Naive thymus-derived CD4-positive, alpha-beta T cell (primary cell): ENCODE measurements around the gene PITPNM2. TPM values are rescaled to one million over a fixed set of nuclear protein-coding genes. Genes with fewer than 3 reads are reported as not detected.
A peak's percentile ranks its signal among the peaks of the same experiment; 100 is the strongest.

ENCODE experiments used
- ATAC-seq: fragments of 150-1000 bp; cut with Tn5 transposase; 2 replicates; pipeline ENCODE4 v1.10.0; 2021; ENCODE audit warnings: mild to moderate bottlenecking, moderate library complexity
- CTCF ChIA-PET: fragments of 350-600 bp; sonication (Branson Sonifier 250); formaldehyde crosslinking; loops from one replicate; lab custom pipeline; 2021; ENCODE audit warnings: antibody characterized with exemption; lab: Charles Lee
- POLR2A ChIA-PET: fragments of 350-600 bp; sonication (Branson Sonifier 250); formaldehyde crosslinking; loops from one replicate; lab custom pipeline; 2021; ENCODE audit warnings: antibody characterized with exemption, inconsistent platforms; lab: Charles Lee
- DNase-seq, 9 donors: peaks; one replicate each; pipeline versions ENCODE4 v3.0.0 to v3.0.0-alpha.2; 2020 to 2022; ENCODE audit warnings: mixed read lengths in 1 of 9
- H3K27ac ChIP-seq: one replicate; pipeline ENCODE4 v1.7.0; 2013; ENCODE audit warnings: mild to moderate bottlenecking, low read depth, low read length, moderate library complexity
- H3K27me3 ChIP-seq, 2 donors: one replicate each; pipeline ENCODE4 v1.7.0; 2013; ENCODE audit warnings: low read length in 2 of 2, mild to moderate bottlenecking in 2 of 2, moderate library complexity in 2 of 2; ENCODE audit not compliant: control insufficient read depth in 2 of 2, insufficient read depth in 2 of 2
- H3K36me3 ChIP-seq, 3 experiments: 1 replicate in 2 of 3; 2 replicates in 1 of 3; pipeline ENCODE4 v1.7.0; 2013; ENCODE audit warnings: low read length in 3 of 3, mild to moderate bottlenecking in 3 of 3, moderate library complexity in 1 of 3; ENCODE audit not compliant: insufficient read depth in 3 of 3, control insufficient read depth in 2 of 3
- H3K4me1 ChIP-seq, 2 donors: one replicate each; pipeline ENCODE4 v1.7.0; 2013; ENCODE audit warnings: low read length in 2 of 2, mild to moderate bottlenecking in 2 of 2, moderate library complexity in 1 of 2; ENCODE audit not compliant: control insufficient read depth in 2 of 2, insufficient read depth in 2 of 2
- H3K4me3 ChIP-seq: 2 replicates; pipeline ENCODE4 v1.7.0; 2013; ENCODE audit warnings: mild to moderate bottlenecking, low read length
- H3K9me3 ChIP-seq, 3 experiments: 1 replicate in 2 of 3; 2 replicates in 1 of 3; pipeline ENCODE4 v1.7.0; 2013; ENCODE audit warnings: low read length in 3 of 3; ENCODE audit not compliant: control insufficient read depth in 2 of 3
- H3K27ac Mint-ChIP-seq, 9 donors: one replicate each; pipeline ENCODE4 v1.8.0; 2020 to 2022; ENCODE audit warnings: mixed read lengths in 9 of 9, mild to moderate bottlenecking in 8 of 9, moderate library complexity in 5 of 9, inconsistent platforms in 2 of 9
- H3K27me3 Mint-ChIP-seq, 5 donors: one replicate each; pipeline ENCODE4 v1.8.0; 2021 to 2022; ENCODE audit warnings: mixed read lengths in 5 of 5, mild to moderate bottlenecking in 1 of 5
- H3K36me3 Mint-ChIP-seq, 5 donors: one replicate each; pipeline ENCODE4 v1.8.0; 2020 to 2022; ENCODE audit warnings: mixed read lengths in 5 of 5, mild to moderate bottlenecking in 3 of 5, inconsistent platforms in 1 of 5
- H3K4me1 Mint-ChIP-seq, 7 donors: one replicate each; pipeline ENCODE4 v1.8.0; 2020 to 2022; ENCODE audit warnings: mixed read lengths in 7 of 7, mild to moderate bottlenecking in 3 of 7, inconsistent platforms in 1 of 7
- H3K4me3 Mint-ChIP-seq, 10 donors: one replicate each; pipeline ENCODE4 v1.8.0; 2020 to 2022; ENCODE audit warnings: mild to moderate bottlenecking in 10 of 10, mixed read lengths in 10 of 10, moderate library complexity in 6 of 10, inconsistent platforms in 2 of 10
- H3K9me3 Mint-ChIP-seq, 11 donors: one replicate each; pipeline ENCODE4 v1.8.0; 2020 to 2022; ENCODE audit warnings: mixed read lengths in 11 of 11, mild to moderate bottlenecking in 4 of 11, inconsistent platforms in 1 of 11, moderate library complexity in 1 of 11
- intact Hi-C, 2 donors: fragments of 100-400 bp; cut with micrococcal nuclease; formaldehyde crosslinking; loops; one replicate each; pipeline ENCODE4 v1.15.1; 2023
- polyA plus RNA-seq, 2 donors: library from polyadenylated mRNA; unstranded; fragments of 300-500 nt; fragmentation: Illumina TruSeq; gene quantifications; one replicate each; pipeline ENCODE4 v1.2.3, GENCODE V29; 2021
- total RNA-seq, 6 experiments: library from RNA in 5 of 6; stranded (reverse) in 5 of 6; gene quantifications; 1 replicate in 5 of 6; 2 replicates in 1 of 6; pipeline ENCODE4 v1.2.3 and lab custom pipeline; 2021 to 2026

Gene PITPNM2
- total and polyA plus RNA-seq, 7 experiments from 2014 or later, result 2.9 to 65.3 (median 48.2) TPM

DNA sequence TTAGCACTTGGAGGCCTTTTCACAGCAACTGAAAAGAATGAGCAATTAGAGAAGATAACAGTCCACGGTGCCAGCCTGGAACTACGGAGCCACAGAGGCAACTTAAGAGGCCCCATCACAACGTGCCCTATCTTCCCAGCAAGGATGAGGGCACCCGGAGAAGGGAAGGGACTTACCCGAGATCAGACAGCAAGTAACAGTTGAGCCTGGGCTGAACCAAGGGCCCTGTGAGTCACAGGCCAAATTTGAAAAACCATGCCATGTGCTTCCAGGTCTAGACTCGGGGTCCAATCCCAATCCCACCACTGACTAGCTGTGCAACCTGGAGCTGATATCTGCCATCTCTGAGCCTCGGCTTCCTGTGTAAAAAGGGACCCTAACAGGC, 42.2 kb downstream of the PITPNM2 start:
- H3K4me3 ChIP-seq, result no peak overlapping the region
- ATAC-seq (no peak), DNase-seq (no peak)
- peak overlapping the region in 3 of 10 donors; percentile 12 to 87 (median 36) for H3K4me3 Mint-ChIP-seq
- ChIA-PET POLR2A (interaction anchor here (0.9 to 7.9 kb wide), 5 partner anchors 12 to 38 kb away, joined by 3 to 91 read pairs (median 4); no protein-coding TSS in a partner anchor), CTCF (interaction anchor here (1.0 to 1.8 kb wide), 2 partner anchors 10 to 12 kb away, joined by 3 to 7 read pairs; no protein-coding TSS in a partner anchor)
- no peaks in the 10 kb centered on the region for H3K9me3 Mint-ChIP-seq
- H3K9me3 ChIP-seq, result no peaks in the 10 kb centered on the region
- peaks cover 20 to 33% of the 10 kb centered on the region in 2 donors for H3K4me1 ChIP-seq
- peaks cover 0 to 8% (median 0%) of the 10 kb centered on the region in 3 experiments for H3K36me3 ChIP-seq
- intact Hi-C loops, result loop anchor here in 1 of 2 donors (5.0 kb wide), 1 partner anchor 44 kb away; the partner anchor contains the start of gene PITPNM2
- peaks cover 5 to 39% (median 9%) of the 10 kb centered on the region in 5 donors for H3K36me3 Mint-ChIP-seq
- no peak overlapping the region for H3K27ac ChIP-seq
- H3K27ac Mint-ChIP-seq, result peak overlapping the region in 8 of 9 donors; percentile 36 to 98 (median 95)
- H3K27me3 Mint-ChIP-seq, result no peaks in the 10 kb centered on the region
- peaks cover 50 to 83% (median 77%) of the 10 kb centered on the region in 7 donors for H3K4me1 Mint-ChIP-seq
- H3K27me3 ChIP-seq, result no peaks in the 10 kb centered on the region

DNA sequence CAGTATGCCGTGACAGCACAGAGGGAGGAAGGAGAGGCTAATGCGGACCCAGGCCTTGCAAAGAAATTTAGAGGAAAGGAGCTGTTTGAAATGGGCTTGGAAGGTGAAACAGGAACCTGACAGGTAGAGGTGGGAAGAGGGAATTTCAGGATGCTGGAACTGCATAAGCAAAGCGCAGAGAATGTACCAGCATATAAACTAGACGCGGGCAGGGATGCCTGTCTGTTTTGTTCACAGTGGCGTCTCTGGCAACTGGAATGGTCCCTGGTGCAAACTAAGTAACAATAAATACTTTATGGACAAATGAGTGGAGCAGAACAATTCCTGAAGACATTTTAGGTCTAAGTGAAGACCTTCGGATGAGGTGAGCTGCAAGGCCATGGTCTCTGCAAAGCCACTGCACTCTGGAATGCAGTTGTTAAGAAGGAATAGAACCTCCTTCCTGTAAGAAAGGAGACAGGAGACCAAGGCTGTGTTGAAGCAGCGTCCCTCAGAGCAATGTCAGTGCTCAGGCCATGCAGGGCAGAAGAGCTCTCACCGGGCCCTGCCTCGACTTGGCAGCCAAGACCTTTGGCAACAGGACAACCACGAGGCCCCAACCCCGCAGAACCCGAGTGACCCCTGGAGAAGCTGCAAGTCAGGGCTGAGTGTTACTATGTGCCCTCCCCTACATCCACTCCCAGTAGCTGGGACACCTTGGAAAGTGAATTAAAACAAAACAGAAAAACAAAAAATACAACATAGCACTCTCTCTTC, 42.8 kb downstream of the PITPNM2 start:
- Histone ChIP-seq H3K36me3 (peaks cover 0 to 8% (median 0%) of the 10 kb centered on the region in 3 experiments), H3K4me1 (peaks cover 20 to 33% of the 10 kb centered on the region in 2 donors), H3K9me3 (no peaks in the 10 kb centered on the region), H3K27ac (peak overlapping the region; percentile 62), H3K4me3 (peak overlapping the region; percentile 48), H3K27me3 (no peaks in the 10 kb centered on the region)
- peaks cover 5 to 39% (median 9%) of the 10 kb centered on the region in 5 donors for H3K36me3 Mint-ChIP-seq
- ChIA-PET CTCF (interaction anchor here (1.0 to 1.8 kb wide), 2 partner anchors 11 to 12 kb away, joined by 3 to 7 read pairs; no protein-coding TSS in a partner anchor), POLR2A (interaction anchor here (0.9 to 7.9 kb wide), 11 partner anchors 8 to 116 kb away, joined by 3 to 91 read pairs (median 6); partner anchors contain the start of gene PITPNM2)
- no peaks in the 10 kb centered on the region for H3K9me3 Mint-ChIP-seq
- H3K4me1 Mint-ChIP-seq, result peaks cover 50 to 82% (median 76%) of the 10 kb centered on the region in 7 donors
- DNase-seq, result no peak
- ATAC-seq, result no peak
- H3K27ac Mint-ChIP-seq, result peak overlapping the region; percentile 87 to 98 (median 95)
- no peaks in the 10 kb centered on the region for H3K27me3 Mint-ChIP-seq
- peak overlapping the region in 8 of 10 donors; percentile 9 to 87 (median 75) for H3K4me3 Mint-ChIP-seq
- intact Hi-C loops, result loop anchor here (1.0 to 5.0 kb wide), 7 partner anchors 7 to 44 kb away; partner anchors contain the start of gene PITPNM2 (in 2 of the 2)

DNA sequence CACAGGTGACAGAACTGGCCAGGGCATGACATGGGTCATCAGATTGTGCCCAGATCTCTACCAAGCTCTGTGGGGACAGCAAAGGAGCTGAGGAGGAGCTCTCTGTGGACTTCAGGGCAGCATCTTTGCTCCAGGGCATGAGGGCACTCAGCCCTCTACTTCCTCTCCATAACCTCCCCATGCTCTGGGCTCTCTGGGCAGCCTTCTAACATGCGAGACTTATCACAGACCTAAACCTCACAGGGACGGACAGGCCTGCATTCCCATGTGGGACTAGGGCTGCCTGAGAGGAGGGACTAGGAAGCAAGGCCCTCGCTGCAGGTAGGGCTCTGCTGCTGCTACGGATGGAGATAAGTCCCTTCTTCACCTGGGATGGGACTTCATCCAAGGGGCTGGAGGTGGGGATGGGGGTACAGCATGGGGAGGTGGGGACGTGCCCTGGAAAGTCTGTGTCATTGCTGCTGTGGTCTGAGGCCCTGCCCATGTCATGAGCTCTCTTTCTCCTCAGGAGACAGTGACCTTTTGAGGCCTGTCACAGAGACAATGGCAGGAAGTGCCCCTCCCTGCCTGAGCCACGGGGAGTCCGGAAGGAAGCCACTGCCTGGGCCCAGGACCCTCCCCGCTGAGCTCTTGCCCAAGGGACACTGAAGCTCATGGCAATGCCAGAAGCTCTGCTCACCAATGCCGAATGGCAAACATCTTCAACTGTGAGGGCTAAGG, 44.1 kb downstream of the PITPNM2 start:
- ATAC-seq (peak; percentile 91), DNase-seq (peak in 8 of 9 donors; percentile 35 to 69 (median 48))
- peak overlapping the region; percentile 87 to 98 (median 95) for H3K27ac Mint-ChIP-seq
- Histone ChIP-seq H3K4me1 (peaks cover 20 to 45% of the 10 kb centered on the region in 2 donors), H3K4me3 (peak overlapping the region; percentile 48), H3K9me3 (no peaks in the 10 kb centered on the region), H3K27me3 (no peaks in the 10 kb centered on the region), H3K36me3 (peaks cover 0 to 8% (median 0%) of the 10 kb centered on the region in 3 experiments), H3K27ac (peak overlapping the region; percentile 62)
- peaks cover 5 to 39% (median 9%) of the 10 kb centered on the region in 5 donors for H3K36me3 Mint-ChIP-seq
- POLR2A ChIA-PET, result interaction anchor here (0.6 to 7.9 kb wide), 18 partner anchors 9 to 126 kb away, joined by 3 to 91 read pairs (median 6); partner anchors contain the start of genes MPHOSPH9, MTRFR and PITPNM2
- H3K4me3 Mint-ChIP-seq, result peak overlapping the region; percentile 26 to 87 (median 78)
- H3K4me1 Mint-ChIP-seq, result peaks cover 52 to 85% (median 79%) of the 10 kb centered on the region in 7 donors
- intact Hi-C loops, result loop anchor here (1.0 to 5.0 kb wide), 7 partner anchors 9 to 46 kb away; partner anchors contain the start of gene PITPNM2 (in 2 of the 2)
- H3K9me3 Mint-ChIP-seq, result no peaks in the 10 kb centered on the region
- CTCF ChIA-PET, result interaction anchor here (0.5 to 1.8 kb wide), 6 partner anchors 9 to 381 kb away, joined by 3 to 10 read pairs (median 4); no protein-coding TSS in a partner anchor
- no peaks in the 10 kb centered on the region for H3K27me3 Mint-ChIP-seq

DNA sequence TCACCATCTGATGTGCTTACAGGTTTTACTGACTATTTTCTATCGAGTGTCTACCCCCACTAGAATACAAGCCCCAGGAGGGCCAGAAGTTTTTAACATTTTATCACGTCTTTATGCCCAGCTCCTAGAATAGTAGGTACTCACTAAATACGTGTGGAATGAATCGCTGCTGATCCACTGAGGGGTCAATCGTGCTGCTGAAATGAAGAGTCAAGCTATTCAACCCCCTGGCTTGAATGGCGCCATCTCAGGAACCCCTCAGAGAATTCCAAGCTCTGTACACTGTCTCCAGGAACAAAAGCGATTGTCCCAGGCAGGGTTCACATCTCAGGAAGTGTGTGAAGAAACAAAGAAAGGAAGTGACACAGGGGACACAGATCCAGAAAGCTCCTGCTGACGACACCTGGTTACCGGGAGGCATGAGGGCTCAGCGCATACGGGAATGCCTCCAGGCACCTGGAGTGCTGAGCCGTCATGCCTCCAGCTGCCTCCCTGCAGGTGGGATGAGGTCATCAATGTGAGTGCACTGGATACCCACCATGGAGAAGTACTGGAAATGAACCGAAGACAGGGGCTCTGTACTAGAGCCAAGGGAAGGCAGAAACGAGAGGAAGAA, 45.6 kb downstream of the PITPNM2 start:
- POLR2A ChIA-PET, result interaction anchor here (0.6 to 7.9 kb wide), 5 partner anchors 10 to 82 kb away, joined by 3 to 91 read pairs (median 7); no protein-coding TSS in a partner anchor
- Histone ChIP-seq H3K27ac (peak overlapping the region; percentile 62), H3K27me3 (no peaks in the 10 kb centered on the region), H3K9me3 (no peaks in the 10 kb centered on the region), H3K36me3 (peaks cover 0 to 8% (median 0%) of the 10 kb centered on the region in 3 experiments), H3K4me1 (peaks cover 20 to 46% of the 10 kb centered on the region in 2 donors), H3K4me3 (no peak overlapping the region)
- DNase-seq (no peak), ATAC-seq (no peak)
- peak overlapping the region; percentile 4 to 87 (median 65) for H3K4me3 Mint-ChIP-seq
- H3K27ac Mint-ChIP-seq, result peak overlapping the region; percentile 87 to 98 (median 95)
- H3K27me3 Mint-ChIP-seq, result no peaks in the 10 kb centered on the region
- H3K9me3 Mint-ChIP-seq, result no peaks in the 10 kb centered on the region
- CTCF ChIA-PET, result interaction anchor here (0.6 to 1.6 kb wide), 4 partner anchors 10 to 67 kb away, joined by 3 to 8 read pairs (median 6); no protein-coding TSS in a partner anchor
- intact Hi-C loops, result loop anchor here in 1 of 2 donors (5.0 kb wide), 1 partner anchor 47 kb away; the partner anchor contains the start of gene PITPNM2
- peaks cover 47 to 89% (median 70%) of the 10 kb centered on the region in 7 donors for H3K4me1 Mint-ChIP-seq
- H3K36me3 Mint-ChIP-seq, result peaks cover 5 to 44% (median 12%) of the 10 kb centered on the region in 5 donors

DNA sequence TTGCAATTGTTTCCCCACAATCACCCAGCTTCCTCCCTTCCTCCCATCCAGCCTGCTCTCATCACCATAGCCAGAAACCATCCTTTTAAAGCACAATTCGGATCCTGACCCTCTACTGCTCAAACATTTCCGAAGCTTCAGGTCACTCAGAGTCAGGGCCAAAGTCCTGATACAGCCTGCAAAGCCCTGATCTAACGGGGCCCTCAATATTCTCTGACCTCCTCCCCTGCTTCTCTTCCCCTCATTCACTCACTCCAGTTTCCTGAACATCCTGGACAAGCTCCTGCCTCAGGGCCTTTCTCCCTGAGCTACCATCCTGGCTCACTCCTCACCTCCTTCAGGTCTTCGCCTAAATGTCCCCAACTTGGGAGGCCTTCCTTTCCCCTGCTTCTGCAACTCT, 46.1 kb downstream of the PITPNM2 start:
- Mint-ChIP-seq H3K4me1 (peaks cover 47 to 87% (median 65%) of the 10 kb centered on the region in 7 donors), H3K27me3 (no peaks in the 10 kb centered on the region), H3K36me3 (peaks cover 5 to 42% (median 9%) of the 10 kb centered on the region in 5 donors), H3K9me3 (no peaks in the 10 kb centered on the region), H3K4me3 (peak overlapping the region in 3 of 10 donors; percentile 36 to 83 (median 80)), H3K27ac (peak overlapping the region; percentile 3 to 98 (median 90))
- intact Hi-C loops, result loop anchor here in 1 of 2 donors (5.0 kb wide), 1 partner anchor 47 kb away; the partner anchor contains the start of gene PITPNM2
- ChIA-PET CTCF (interaction anchor here (0.6 to 1.6 kb wide), 4 partner anchors 10 to 67 kb away, joined by 3 to 8 read pairs (median 6); no protein-coding TSS in a partner anchor), POLR2A (interaction anchor here (0.6 to 7.9 kb wide), 4 partner anchors 11 to 83 kb away, joined by 3 to 91 read pairs (median 34); no protein-coding TSS in a partner anchor)
- Histone ChIP-seq H3K4me3 (no peak overlapping the region), H3K9me3 (no peaks in the 10 kb centered on the region), H3K36me3 (peaks cover 0 to 8% (median 0%) of the 10 kb centered on the region in 3 experiments), H3K4me1 (peaks cover 20 to 46% of the 10 kb centered on the region in 2 donors), H3K27ac (peak overlapping the region; percentile 62), H3K27me3 (no peaks in the 10 kb centered on the region)
- no peak for DNase-seq
- ATAC-seq, result no peak
